Measurements from ENCODE around the gene ZNF91.

The ZNF91 gene

GRCh38 chr19:23409392-23410048 lies 14.2 kb upstream of the ZNF91 start:
- no peak overlapping the region for H3K4me3 ChIP-seq (ENCODE audit: low read depth, low read length)
- CTCF ChIA-PET = no interaction called here
- POLR2A ChIA-PET = no interaction called here
- DNase-seq (ENCODE audit: low read depth, low spot score) = no peak
- no peak for TF ChIP-seq CTCF (IDR thresholded peaks at IDR 0.05; ENCODE audit: insufficient read depth, low read length, missing control alignments)

DNA sequence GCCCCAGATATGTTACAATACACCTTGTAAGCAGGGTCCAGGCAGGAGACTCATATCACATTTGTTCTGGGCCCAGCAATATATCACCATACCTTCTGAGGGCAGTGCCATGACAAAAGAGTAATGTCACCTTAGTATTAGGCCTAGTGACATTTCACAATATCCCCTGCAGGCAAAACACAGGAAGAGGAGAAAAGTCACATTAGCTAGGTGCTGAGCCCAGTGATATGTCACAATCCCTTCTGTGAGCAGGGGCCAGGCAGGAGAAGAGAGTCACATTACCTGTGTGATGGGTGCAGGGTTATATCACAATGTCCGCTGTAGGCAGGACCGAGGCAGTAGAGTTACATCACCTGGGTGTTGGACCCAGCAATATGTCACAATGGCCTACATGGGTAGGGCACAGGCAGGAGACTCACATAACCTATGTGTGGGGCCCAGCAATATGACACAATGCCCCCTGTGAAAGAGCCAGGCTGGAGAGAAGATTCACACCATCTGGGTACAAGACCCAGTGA lies 12.4 kb upstream of the ZNF91 start:
- TF ChIP-seq CTCF (IDR thresholded peaks at IDR 0.05; ENCODE audit: insufficient read depth, low read length, missing control alignments) = no peak
- ChIA-PET CTCF (no interaction called here), POLR2A (no interaction called here)
- no peak for DNase-seq (ENCODE audit: low read depth, low spot score)
- no peak overlapping the region for H3K4me3 ChIP-seq (ENCODE audit: low read depth, low read length)

DNA sequence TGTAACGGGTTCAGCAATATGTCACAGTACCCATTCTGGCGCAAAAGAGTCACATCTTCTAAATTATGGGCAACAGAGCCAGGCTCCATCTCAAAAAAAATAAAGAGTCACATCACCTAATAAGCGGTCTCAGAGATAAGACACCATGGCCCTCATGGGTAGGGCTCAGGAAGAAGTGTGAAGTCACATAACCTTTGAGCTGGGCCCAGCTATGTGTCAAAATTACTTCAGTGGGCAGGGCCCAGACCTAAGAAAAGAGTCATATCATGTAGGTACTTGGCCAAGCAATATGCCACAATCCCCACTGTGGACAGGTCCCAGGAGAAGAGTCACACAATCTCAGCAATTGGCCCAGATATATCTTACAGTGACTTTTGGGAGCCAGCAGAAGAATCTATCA lies 11.4 kb upstream of the ZNF91 start:
- ChIA-PET POLR2A (no interaction called here), CTCF (no interaction called here)
- no peak overlapping the region for H3K4me3 ChIP-seq (ENCODE audit: low read depth, low read length)
- no peak for DNase-seq (ENCODE audit: low read depth, low spot score)
- TF ChIP-seq CTCF (IDR thresholded peaks at IDR 0.05; ENCODE audit: insufficient read depth, low read length, missing control alignments) = no peak

DNA sequence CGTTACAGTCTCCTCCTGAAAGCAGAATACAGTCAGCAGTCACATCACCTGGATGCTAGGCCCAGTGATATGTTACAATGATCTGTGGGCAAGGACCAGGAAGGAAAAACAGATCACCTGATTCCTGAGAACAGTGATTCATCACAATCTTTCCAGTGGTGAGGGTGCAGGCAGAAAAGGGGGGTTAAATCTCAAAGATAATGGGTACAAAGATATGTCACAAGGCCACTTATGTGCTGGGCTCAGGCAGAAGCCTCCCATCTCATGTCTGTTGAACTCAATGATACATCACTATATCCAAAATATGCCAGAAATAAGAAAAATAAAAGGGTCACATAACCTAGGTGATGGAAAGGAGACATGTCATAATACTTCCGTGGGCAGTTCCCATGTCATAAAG lies 10.8 kb upstream of the ZNF91 start:
- no peak for TF ChIP-seq CTCF (IDR thresholded peaks at IDR 0.05; ENCODE audit: insufficient read depth, low read length, missing control alignments)
- no peak overlapping the region for H3K4me3 ChIP-seq (ENCODE audit: low read depth, low read length)
- DNase-seq (ENCODE audit: low read depth, low spot score) = no peak
- ChIA-PET POLR2A (no interaction called here), CTCF (no interaction called here)

- ChIA-PET POLR2A (no interaction called here), CTCF (no interaction called here)
- TF ChIP-seq CTCF (IDR thresholded peaks at IDR 0.05; ENCODE audit: insufficient read depth, low read length, missing control alignments) = no peak
- DNase-seq (ENCODE audit: low read depth, low spot score) = no peak
- no peak overlapping the region for H3K4me3 ChIP-seq (ENCODE audit: low read depth, low read length)
Measured at GRCh38 chr19:23404676-23405075, 9.4 kb upstream of the ZNF91 start.

DNA sequence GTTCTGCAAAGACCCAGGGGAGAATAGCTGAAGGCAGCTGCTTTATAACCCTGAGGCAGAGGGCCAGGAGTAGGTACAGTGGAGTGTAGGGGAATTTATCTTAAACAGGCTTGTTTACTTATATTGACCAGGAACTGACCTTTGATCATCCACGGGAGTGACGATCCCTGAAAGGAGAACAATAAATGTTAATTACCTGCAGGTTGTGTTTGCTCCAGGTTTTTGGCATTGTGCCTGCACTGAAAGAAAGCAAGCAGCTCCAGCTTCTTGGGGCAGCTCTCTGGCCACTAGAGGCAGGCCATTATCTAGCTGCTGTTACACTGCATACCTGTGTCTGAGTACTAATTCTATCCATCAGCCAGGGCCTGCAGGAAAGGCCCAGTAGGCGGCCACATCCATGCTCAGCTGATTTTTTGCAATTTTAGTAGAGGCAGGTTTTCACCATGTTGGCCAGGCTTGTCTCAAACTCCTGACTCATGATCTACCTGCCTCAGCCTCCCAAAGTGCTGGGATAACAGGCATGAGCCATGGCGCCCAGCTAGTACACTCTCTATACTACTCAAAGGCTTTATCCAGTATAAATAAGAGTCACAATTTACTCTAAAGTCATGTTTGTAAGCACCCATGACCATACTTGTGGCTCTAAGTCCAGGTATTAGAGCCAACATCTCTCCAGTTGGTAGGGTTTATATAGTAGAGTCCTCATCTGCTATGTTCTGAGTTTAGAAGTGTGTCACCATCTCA lies 8.5 kb upstream of the ZNF91 start:
- CTCF ChIA-PET = no interaction called here
- POLR2A ChIA-PET = no interaction called here
- DNase-seq (ENCODE audit: low read depth, low spot score) = no peak
- no peak for TF ChIP-seq CTCF (IDR thresholded peaks at IDR 0.05; ENCODE audit: insufficient read depth, low read length, missing control alignments)
- H3K4me3 ChIP-seq (ENCODE audit: low read depth, low read length) = no peak overlapping the region

Data from AG04449 (cell line).